ENCODE measurements around the gene SLC2A4RG. TPM values are rescaled to one million over a fixed set of nuclear protein-coding genes. Genes with fewer than 3 reads are reported as not detected.

The SLC2A4RG gene
- total RNA-seq, 2 donors from 2014 or later = 69.3 to 108 TPM

- Histone ChIP-seq H3K27me3 (ENCODE audit: control insufficient read depth, insufficient read depth, low read length, poor library complexity, severe bottlenecking) (no peaks in the 10 kb centered on the region), H3K36me3 (ENCODE audit: control insufficient read depth, insufficient read depth, low read length) (peaks cover 55% of the 10 kb centered on the region), H3K27ac (ENCODE audit: low read depth, low read length) (peak within 1 kb of the TSS; percentile 60), H3K9ac (ENCODE audit: extremely low read depth, low read length, poor library complexity, severe bottlenecking) (peak within 1 kb of the TSS; percentile 78), H3K4me3 (ENCODE audit: low read length) (peak within 1 kb of the TSS; percentile 90), H3K4me1 (ENCODE audit: control insufficient read depth, insufficient read depth, low read length) (peaks cover 12% of the 10 kb centered on the region), H3K9me3 (ENCODE audit: control insufficient read depth, low read length) (peaks cover 11% of the 10 kb centered on the region)
- Mint-ChIP-seq H3K4me3 (peak within 1 kb of the TSS; percentile 84), H3K27ac (peak within 1 kb of the TSS; percentile 70), H3K4me1 (peaks cover 9% of the 10 kb centered on the region), H3K36me3 (ENCODE audit: low read depth) (peaks cover 64% of the 10 kb centered on the region), H3K27me3 (ENCODE audit: insufficient read depth) (no peaks in the 10 kb centered on the region), H3K9me3 (no peaks in the 10 kb centered on the region)
- TF ChIP-seq CTCF (conservative IDR thresholded peaks at IDR 0.05) = no peak
- WGBS, 2 experiments (ENCODE audit: insufficient coverage in 1 of 2, insufficient read length in 1 of 2) = 0 to 1% methylated on average over 25 to 98 of the region's 98 CpGs
- DNase-seq = peak; percentile 95
Observed at GRCh38 chr20:63707558-63708300, 31.8 kb upstream of the SLC2A4RG start, which contains the start of the genes ARFRP1 and ZGPAT. Gene ARFRP1 (minus strand): TSS chr20:63707976. CDS start chr20:63707091, 885 bp downstream. Gene ZGPAT (plus strand): TSS chr20:63708039. CDS start chr20:63708581, 542 bp downstream.

GRCh38 chr20:63708301-63709148 lies 31.1 kb upstream of the SLC2A4RG start:
- peaks cover 61% of the 10 kb centered on the region for H3K36me3 ChIP-seq (ENCODE audit: control insufficient read depth, insufficient read depth, low read length)
- H3K27me3 ChIP-seq (ENCODE audit: control insufficient read depth, insufficient read depth, low read length, poor library complexity, severe bottlenecking) = no peaks in the 10 kb centered on the region
- H3K4me3 Mint-ChIP-seq = peak overlapping the region; percentile 84
- H3K9me3 Mint-ChIP-seq = no peaks in the 10 kb centered on the region
- TF ChIP-seq CTCF (conservative IDR thresholded peaks at IDR 0.05) = no peak
- H3K4me1 ChIP-seq (ENCODE audit: control insufficient read depth, insufficient read depth, low read length) = peaks cover 12% of the 10 kb centered on the region
- H3K9me3 ChIP-seq (ENCODE audit: control insufficient read depth, low read length) = peaks cover 11% of the 10 kb centered on the region
- peaks cover 72% of the 10 kb centered on the region for H3K36me3 Mint-ChIP-seq (ENCODE audit: low read depth)
- peak overlapping the region; percentile 90 for H3K4me3 ChIP-seq (ENCODE audit: low read length)
- no peaks in the 10 kb centered on the region for H3K27me3 Mint-ChIP-seq (ENCODE audit: insufficient read depth)
- H3K9ac ChIP-seq (ENCODE audit: extremely low read depth, low read length, poor library complexity, severe bottlenecking) = peak overlapping the region; percentile 78
- H3K27ac Mint-ChIP-seq = peak overlapping the region; percentile 65
- H3K27ac ChIP-seq (ENCODE audit: low read depth, low read length) = peak overlapping the region; percentile 36
- 27 to 31% methylated on average over 44 to 67 of the region's 67 CpGs for WGBS, 2 experiments (ENCODE audit: insufficient coverage in 1 of 2, insufficient read length in 1 of 2)
- DNase-seq = peak; percentile 62
- peaks cover 9% of the 10 kb centered on the region for H3K4me1 Mint-ChIP-seq

GRCh38 chr20:63709149-63709527 lies 30.4 kb upstream of the SLC2A4RG start:
- peaks cover 74% of the 10 kb centered on the region for H3K36me3 Mint-ChIP-seq (ENCODE audit: low read depth)
- H3K4me3 ChIP-seq (ENCODE audit: low read length) = peak overlapping the region; percentile 90

More at GRCh38 chr20:63709149-63709527, 30.4 kb upstream of the SLC2A4RG start:
- Histone ChIP-seq H3K9me3 (ENCODE audit: control insufficient read depth, low read length) (peaks cover 13% of the 10 kb centered on the region), H3K9ac (ENCODE audit: extremely low read depth, low read length, poor library complexity, severe bottlenecking) (no peak overlapping the region), H3K27me3 (ENCODE audit: control insufficient read depth, insufficient read depth, low read length, poor library complexity, severe bottlenecking) (no peaks in the 10 kb centered on the region), H3K27ac (ENCODE audit: low read depth, low read length) (no peak overlapping the region), H3K4me1 (ENCODE audit: control insufficient read depth, insufficient read depth, low read length) (peaks cover 12% of the 10 kb centered on the region), H3K36me3 (ENCODE audit: control insufficient read depth, insufficient read depth, low read length) (peaks cover 67% of the 10 kb centered on the region)
- 97% methylated on average over 16 to 17 of the region's 17 CpGs for WGBS, 2 experiments (ENCODE audit: insufficient coverage in 1 of 2, insufficient read length in 1 of 2)
- no peaks in the 10 kb centered on the region for H3K9me3 Mint-ChIP-seq
- H3K27me3 Mint-ChIP-seq (ENCODE audit: insufficient read depth) = no peaks in the 10 kb centered on the region
- peaks cover 9% of the 10 kb centered on the region for H3K4me1 Mint-ChIP-seq
- no peak overlapping the region for H3K27ac Mint-ChIP-seq
- DNase-seq = no peak
- peak overlapping the region; percentile 84 for H3K4me3 Mint-ChIP-seq
- TF ChIP-seq CTCF (conservative IDR thresholded peaks at IDR 0.05) = no peak
